Neuronal stem cell (in vitro differentiated cells): ENCODE measurements around the gene MIOS.

Experiments used
- DNase-seq: peaks from one replicate; pipeline ENCODE4 v3.0.0-alpha.2; 2013; ENCODE audit warnings: low spot score
- H2AFZ ChIP-seq: one replicate; pipeline ENCODE4 v1.6.1; 2013; ENCODE audit warnings: mild to moderate bottlenecking, low read length, inconsistent platforms
- H2AK5ac ChIP-seq: 2 replicates; pipeline ENCODE4 v1.6.1; 2013; ENCODE audit warnings: low read depth, mild to moderate bottlenecking, inconsistent platforms, low read length, moderate library complexity, mixed read lengths
- H2BK120ac ChIP-seq: 2 replicates; pipeline ENCODE4 v1.6.1; 2013; ENCODE audit warnings: low read depth, mild to moderate bottlenecking, inconsistent platforms, low read length, moderate library complexity, mixed read lengths
- H2BK12ac ChIP-seq: one replicate; pipeline ENCODE4 v1.6.1; 2013; ENCODE audit warnings: low read length, inconsistent platforms
- H2BK15ac ChIP-seq: 2 replicates; pipeline ENCODE4 v1.6.1; 2013; ENCODE audit warnings: mild to moderate bottlenecking, low read length, inconsistent platforms, mixed read lengths
- H2BK5ac ChIP-seq: one replicate; pipeline ENCODE4 v1.6.1; 2013; ENCODE audit warnings: inconsistent platforms, mild to moderate bottlenecking, low read length, moderate library complexity
- H3K14ac ChIP-seq: one replicate; pipeline ENCODE4 v1.6.1; 2013; ENCODE audit warnings: low read length, inconsistent platforms
- H3K18ac ChIP-seq: 2 replicates; pipeline ENCODE4 v1.6.1; 2013; ENCODE audit warnings: low read length, inconsistent platforms
- H3K23ac ChIP-seq: 2 replicates; pipeline ENCODE4 v1.6.1; 2013; ENCODE audit warnings: low read depth, mild to moderate bottlenecking, mixed read lengths, low read length, inconsistent platforms; ENCODE audit not compliant: poor library complexity
- H3K27ac ChIP-seq: replicated peaks from 3 replicates; pipeline ENCODE4 v1.5.1; 2013; ENCODE audit warnings: low read length, inconsistent platforms
- H3K27me3 ChIP-seq, 3 experiments: 2 replicates each; pipeline ENCODE4 v1.6.1; 2013; ENCODE audit warnings: low read length in 3 of 3, mild to moderate bottlenecking in 2 of 3, inconsistent platforms in 1 of 3, low read depth in 1 of 3, mixed read lengths in 1 of 3, moderate library complexity in 1 of 3; ENCODE audit not compliant: control insufficient read depth in 3 of 3, insufficient read depth in 3 of 3
- H3K36me3 ChIP-seq, 2 donors: replicated peaks in 1 of 2; 2 replicates each; pipeline ENCODE4 v1.6.1; 2013; ENCODE audit warnings: low read length in 2 of 2; ENCODE audit not compliant: control insufficient read depth in 2 of 2, insufficient read depth in 2 of 2
- H3K4ac ChIP-seq: 2 replicates; pipeline ENCODE4 v1.6.1; 2013; ENCODE audit warnings: inconsistent platforms, mild to moderate bottlenecking, low read length, moderate library complexity
- H3K4me1 ChIP-seq, 2 donors: 1 replicate in 1 of 2; 2 replicates in 1 of 2; pipeline ENCODE4 v1.6.1; 2013; ENCODE audit warnings: low read length in 2 of 2, low read depth in 1 of 2; ENCODE audit not compliant: control insufficient read depth in 2 of 2, insufficient read depth in 1 of 2
- H3K4me2 ChIP-seq: one replicate; pipeline ENCODE4 v1.6.1; 2013; ENCODE audit warnings: mild to moderate bottlenecking, low read length, inconsistent platforms; ENCODE audit not compliant: insufficient read depth, poor library complexity, severe bottlenecking
- H3K4me3 ChIP-seq, 2 donors: 2 replicates each; pipeline ENCODE4 v1.5.1; 2013; ENCODE audit warnings: low read length in 2 of 2, mild to moderate bottlenecking in 2 of 2, inconsistent platforms in 1 of 2, moderate library complexity in 1 of 2
- H3K79me1 ChIP-seq: one replicate; pipeline ENCODE4 v1.6.1; 2013; ENCODE audit warnings: low read depth, mild to moderate bottlenecking, inconsistent platforms, low read length, moderate library complexity
- H3K9ac ChIP-seq: one replicate; pipeline ENCODE4 v1.6.1; 2013; ENCODE audit warnings: mild to moderate bottlenecking, low read depth, low read length, inconsistent platforms; ENCODE audit not compliant: poor library complexity
- H3K9me3 ChIP-seq, 2 donors: replicated peaks in 1 of 2; 2 replicates each; pipeline versions ENCODE3 to v1.6.1; 2013; ENCODE audit warnings: low read length in 2 of 2, mild to moderate bottlenecking in 2 of 2, inconsistent platforms in 1 of 2, low read depth in 1 of 2, mixed read lengths in 1 of 2, moderate library complexity in 1 of 2; ENCODE audit not compliant: control insufficient read depth in 2 of 2, insufficient read depth in 1 of 2
- H4K8ac ChIP-seq: one replicate; pipeline ENCODE4 v1.6.1; 2013; ENCODE audit warnings: low read depth, mild to moderate bottlenecking, inconsistent platforms, low read length, moderate library complexity
- H4K91ac ChIP-seq: one replicate; pipeline ENCODE4 v1.6.1; 2013; ENCODE audit warnings: low read length, low read depth, mild to moderate bottlenecking, inconsistent platforms; ENCODE audit not compliant: poor library complexity
- WGBS, 2 donors: extraction: QIAGEN DNeasy Blood & Tissue Kit; methylation state at CpG; one replicate each; pipeline ENCODE4 v1.1.7; 2013; ENCODE audit warnings: missing lambda C conversion rate in 2 of 2, mixed read lengths in 1 of 2; ENCODE audit not compliant: insufficient read length in 2 of 2, insufficient replicate concordance in 1 of 2; ENCODE audit errors: extremely low coverage in 2 of 2; 5-methylcytosine and 5-hydroxymethylcytosine counted together

The MIOS gene

DNA sequence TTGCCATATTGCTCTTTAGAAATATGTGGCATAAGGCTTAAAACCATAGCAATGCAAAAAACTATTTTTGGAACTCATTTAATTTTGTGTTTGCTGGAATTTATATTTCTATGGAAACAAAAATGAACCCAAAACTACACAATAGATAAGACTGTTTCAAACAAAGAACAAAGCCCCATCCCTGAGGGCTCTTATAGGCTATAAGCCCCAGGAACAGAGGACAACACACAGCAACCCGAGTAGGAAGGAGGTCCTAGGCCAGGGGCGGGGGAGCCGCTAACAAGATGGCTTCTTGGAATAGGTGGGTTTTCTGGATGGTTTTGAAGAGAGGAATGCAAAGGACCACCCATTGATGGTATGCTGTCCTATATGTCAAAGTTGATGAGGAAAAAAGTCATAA is 39.6 kb upstream of the MIOS start:
- no peak overlapping the region for H4K8ac ChIP-seq
- peaks cover 0 to 7% of the 10 kb centered on the region in 2 donors for H3K4me1 ChIP-seq
- no peaks in the 10 kb centered on the region for H3K27me3 ChIP-seq
- H3K14ac ChIP-seq, result no peak overlapping the region
- H4K91ac ChIP-seq, result no peak overlapping the region
- no peak overlapping the region for H3K4ac ChIP-seq
- no peak overlapping the region for H2BK120ac ChIP-seq
- H2AK5ac ChIP-seq, result no peak overlapping the region
- H3K27ac ChIP-seq, result no peak overlapping the region
- no peak overlapping the region for H3K4me2 ChIP-seq
- no peak overlapping the region for H3K4me3 ChIP-seq
- H2BK15ac ChIP-seq, result no peak overlapping the region
- no peaks in the 10 kb centered on the region for H3K79me1 ChIP-seq
- H3K9me3 ChIP-seq, result no peaks in the 10 kb centered on the region
- H3K9ac ChIP-seq, result no peak overlapping the region
- H2BK12ac ChIP-seq, result no peak overlapping the region
- DNase-seq, result no peak
- H3K18ac ChIP-seq, result no peak overlapping the region
- WGBS, 2 donors, result no CpG with 5 or more reads among the region's 3 CpGs
- H3K36me3 ChIP-seq, result no peaks in the 10 kb centered on the region
- H2BK5ac ChIP-seq, result no peak overlapping the region
- no peak overlapping the region for H3K23ac ChIP-seq
- no peak overlapping the region for H2AFZ ChIP-seq

- no peak overlapping the region for H4K91ac ChIP-seq
- no peaks in the 10 kb centered on the region for H3K9me3 ChIP-seq
- H3K4me1 ChIP-seq, result peaks cover 0 to 7% of the 10 kb centered on the region in 2 donors
- no peak overlapping the region for H3K4me2 ChIP-seq
- H3K4me3 ChIP-seq, result no peak overlapping the region
- no peaks in the 10 kb centered on the region for H3K79me1 ChIP-seq
- H3K27me3 ChIP-seq, result no peaks in the 10 kb centered on the region
- no peak overlapping the region for H2AK5ac ChIP-seq
- H2BK15ac ChIP-seq, result no peak overlapping the region
- H3K27ac ChIP-seq, result no peak overlapping the region
- no peak for DNase-seq
- H3K14ac ChIP-seq, result no peak overlapping the region
- H3K23ac ChIP-seq, result no peak overlapping the region
- no peak overlapping the region for H3K18ac ChIP-seq
- no peak overlapping the region for H3K4ac ChIP-seq
- H2BK120ac ChIP-seq, result no peak overlapping the region
- H2BK5ac ChIP-seq, result no peak overlapping the region
- no peak overlapping the region for H4K8ac ChIP-seq
- no peaks in the 10 kb centered on the region for H3K36me3 ChIP-seq
- H3K9ac ChIP-seq, result no peak overlapping the region
- WGBS, 2 donors, result no CpG with 5 or more reads among the region's 4 CpGs
- H2AFZ ChIP-seq, result peak overlapping the region; percentile 11
- H2BK12ac ChIP-seq, result no peak overlapping the region
Measured at GRCh38 chr7:7529328-7529727, 37.4 kb upstream of the MIOS start.

DNA sequence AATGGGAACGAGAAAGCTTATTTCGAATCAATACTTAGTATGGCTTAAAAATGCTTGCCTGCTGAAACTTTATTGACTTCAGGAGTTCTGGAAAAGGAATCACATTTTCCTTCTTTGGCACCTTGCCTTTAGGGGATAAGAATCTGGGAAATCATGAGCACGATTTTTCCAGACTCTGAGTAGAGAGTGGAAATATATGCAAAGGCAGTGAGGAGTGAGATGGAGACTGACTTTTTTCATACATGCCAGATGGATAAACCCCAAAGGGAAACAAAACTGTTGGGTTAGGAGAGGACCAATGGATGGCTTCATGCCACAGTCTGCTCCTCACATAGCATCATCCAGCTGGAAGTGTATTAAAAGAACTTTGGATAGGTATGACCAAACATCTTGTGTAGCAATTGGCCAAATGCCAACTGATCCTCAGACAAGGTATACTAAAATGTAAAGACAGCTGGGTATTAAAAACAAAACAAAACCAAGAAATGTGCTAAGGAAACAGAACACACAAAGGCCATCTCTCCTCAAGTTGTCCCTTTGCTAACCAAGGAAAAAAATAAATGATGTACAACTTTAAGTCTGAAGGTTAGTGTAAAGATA is 32.8 kb upstream of the MIOS start:
- no peak overlapping the region for H3K9ac ChIP-seq
- H3K27ac ChIP-seq, result no peak overlapping the region
- no peak overlapping the region for H3K4ac ChIP-seq
- no peak overlapping the region for H3K4me3 ChIP-seq
- H3K4me2 ChIP-seq, result no peak overlapping the region
- peaks cover 0 to 7% of the 10 kb centered on the region in 2 donors for H3K4me1 ChIP-seq
- no peaks in the 10 kb centered on the region for H3K27me3 ChIP-seq
- WGBS, 2 donors, result no CpG with 5 or more reads among the region's 3 CpGs
- no peak overlapping the region for H3K14ac ChIP-seq
- H3K9me3 ChIP-seq, result no peaks in the 10 kb centered on the region
- no peaks in the 10 kb centered on the region for H3K79me1 ChIP-seq
- no peak overlapping the region for H3K18ac ChIP-seq
- H4K8ac ChIP-seq, result no peak overlapping the region
- H4K91ac ChIP-seq, result no peak overlapping the region
- DNase-seq, result no peak
- H2AFZ ChIP-seq, result no peak overlapping the region
- H2BK5ac ChIP-seq, result no peak overlapping the region
- no peak overlapping the region for H2BK120ac ChIP-seq
- H3K36me3 ChIP-seq, result no peaks in the 10 kb centered on the region
- H2BK15ac ChIP-seq, result no peak overlapping the region
- H2AK5ac ChIP-seq, result no peak overlapping the region
- H2BK12ac ChIP-seq, result no peak overlapping the region
- no peak overlapping the region for H3K23ac ChIP-seq

- Histone ChIP-seq H2BK5ac (no peak within 1 kb of the TSS), H3K9me3 (no peaks in the 10 kb centered on the region), H2BK12ac (no peak within 1 kb of the TSS), H4K91ac (no peak within 1 kb of the TSS), H3K4me2 (no peak within 1 kb of the TSS), H3K79me1 (no peaks in the 10 kb centered on the region), H3K14ac (no peak within 1 kb of the TSS), H3K4ac (no peak within 1 kb of the TSS), H3K4me3 (no peak within 1 kb of the TSS), H3K18ac (no peak within 1 kb of the TSS), H3K27me3 (no peaks in the 10 kb centered on the region), H4K8ac (no peak within 1 kb of the TSS), H2AK5ac (no peak within 1 kb of the TSS), H3K27ac (no peak within 1 kb of the TSS), H2BK120ac (no peak within 1 kb of the TSS), H3K23ac (no peak within 1 kb of the TSS), H2AFZ (peak within 1 kb of the TSS; percentile 10), H3K4me1 (peaks cover 0 to 2% of the 10 kb centered on the region in 2 donors), H3K36me3 (no peaks in the 10 kb centered on the region), H3K9ac (no peak within 1 kb of the TSS), H2BK15ac (no peak within 1 kb of the TSS)
- WGBS, 2 donors, result no CpG with 5 or more reads among the region's 1 CpG
- no peak for DNase-seq
Measured at GRCh38 chr7:7535691-7536090, 31.0 kb upstream of the MIOS start, which contains the start of gene COL28A1. Gene COL28A1, minus strand, starts transcription at chr7:7535873. Its CDS starts 2,998 bp downstream, at chr7:7532875.
